ENCODE results near the gene CCSER1.

Gene CCSER1

DNA sequence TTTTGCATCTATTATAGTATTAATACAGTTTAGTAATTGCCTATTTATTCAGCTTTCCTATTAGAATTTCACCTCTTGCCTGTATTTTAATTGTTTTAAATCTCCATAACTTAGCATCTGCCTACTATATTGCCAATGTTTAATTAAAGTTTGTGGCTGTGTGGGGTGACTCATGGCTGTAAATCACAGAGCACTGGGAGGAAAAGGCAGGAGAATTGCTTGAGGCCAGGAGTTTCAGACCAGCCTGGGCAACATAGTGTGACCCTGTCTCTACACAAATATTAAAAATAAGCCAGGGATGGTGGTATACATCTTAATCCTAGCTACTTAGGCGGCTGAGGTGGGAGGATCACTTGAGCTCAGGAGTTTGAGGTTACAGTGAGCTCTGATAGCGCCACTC, 14.5 kb upstream of the CCSER1 start:
- no peaks in the 10 kb centered on the region for H3K4me1 ChIP-seq (ENCODE audit: insufficient read depth, low read length, poor library complexity, severe bottlenecking)
- H3K4me3 ChIP-seq (ENCODE audit: low read length, poor library complexity, severe bottlenecking): no peak overlapping the region
- no peaks in the 10 kb centered on the region for H3K9me2 ChIP-seq (replicated peaks; ENCODE audit: low read depth, low read length)
- TF ChIP-seq EZH2phosphoT487 (IDR thresholded peaks at IDR 0.05; ENCODE audit: borderline replicate concordance): no peak
- TF ChIP-seq, protein P1, sequence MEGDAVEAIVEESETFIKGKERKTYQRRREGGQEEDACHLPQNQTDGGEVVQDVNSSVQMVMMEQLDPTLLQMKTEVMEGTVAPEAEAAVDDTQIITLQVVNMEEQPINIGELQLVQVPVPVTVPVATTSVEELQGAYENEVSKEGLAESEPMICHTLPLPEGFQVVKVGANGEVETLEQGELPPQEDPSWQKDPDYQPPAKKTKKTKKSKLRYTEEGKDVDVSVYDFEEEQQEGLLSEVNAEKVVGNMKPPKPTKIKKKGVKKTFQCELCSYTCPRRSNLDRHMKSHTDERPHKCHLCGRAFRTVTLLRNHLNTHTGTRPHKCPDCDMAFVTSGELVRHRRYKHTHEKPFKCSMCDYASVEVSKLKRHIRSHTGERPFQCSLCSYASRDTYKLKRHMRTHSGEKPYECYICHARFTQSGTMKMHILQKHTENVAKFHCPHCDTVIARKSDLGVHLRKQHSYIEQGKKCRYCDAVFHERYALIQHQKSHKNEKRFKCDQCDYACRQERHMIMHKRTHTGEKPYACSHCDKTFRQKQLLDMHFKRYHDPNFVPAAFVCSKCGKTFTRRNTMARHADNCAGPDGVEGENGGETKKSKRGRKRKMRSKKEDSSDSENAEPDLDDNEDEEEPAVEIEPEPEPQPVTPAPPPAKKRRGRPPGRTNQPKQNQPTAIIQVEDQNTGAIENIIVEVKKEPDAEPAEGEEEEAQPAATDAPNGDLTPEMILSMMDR (conservative IDR thresholded peaks at IDR 0.05; ENCODE audit: low read length): no peak
- no peaks in the 10 kb centered on the region for H3K79me2 ChIP-seq (ENCODE audit: insufficient read depth, low read length)
- no peaks in the 10 kb centered on the region for H3F3A ChIP-seq (ENCODE audit: low read depth)
- no peaks in the 10 kb centered on the region for H3K9me3 ChIP-seq (ENCODE audit: insufficient read depth, low read depth, low read length)
- no peak overlapping the region for H3K9ac ChIP-seq (ENCODE audit: low read depth, low read length, poor library complexity, severe bottlenecking)
- H3K4me2 ChIP-seq (ENCODE audit: low read depth, low read length, poor library complexity, severe bottlenecking): no peak overlapping the region
- no peaks in the 10 kb centered on the region for H3K27me3 ChIP-seq (ENCODE audit: insufficient read depth, low read length, poor library complexity, severe bottlenecking)
- H2AFZ ChIP-seq (ENCODE audit: low read length): no peak overlapping the region
- H4K20me1 ChIP-seq (ENCODE audit: insufficient read depth, low read length, poor library complexity, severe bottlenecking): no peaks in the 10 kb centered on the region
- no peaks in the 10 kb centered on the region for H3K36me3 ChIP-seq (ENCODE audit: insufficient read depth, low read length)

DNA sequence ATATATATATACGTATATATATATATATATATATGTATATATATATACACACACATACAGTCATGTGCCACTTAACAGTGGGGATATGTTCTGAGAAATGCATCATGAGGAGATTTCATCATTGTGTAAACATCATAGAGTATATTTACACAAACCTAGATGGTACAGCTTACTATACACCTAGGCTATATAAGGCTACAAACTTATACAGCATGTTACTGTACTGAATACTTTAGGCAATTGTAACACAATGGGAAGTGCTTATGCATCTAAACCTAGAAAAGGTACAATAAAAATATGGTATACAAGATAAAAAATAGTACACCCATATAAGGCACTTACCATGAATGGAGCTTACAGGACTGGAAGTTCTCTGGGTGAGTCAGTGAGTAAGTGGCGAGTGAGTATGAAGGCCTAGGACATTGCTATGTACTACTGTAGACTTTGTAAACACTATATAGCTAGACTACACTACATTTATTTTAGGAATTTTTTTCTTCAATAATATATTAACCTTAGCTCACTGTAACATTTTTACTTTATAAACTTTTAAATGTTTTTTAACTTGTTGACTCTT, 13.2 kb upstream of the CCSER1 start:
- H3K27me3 ChIP-seq (ENCODE audit: insufficient read depth, low read length, poor library complexity, severe bottlenecking): no peaks in the 10 kb centered on the region
- H3K79me2 ChIP-seq (ENCODE audit: insufficient read depth, low read length): no peaks in the 10 kb centered on the region
- no peak overlapping the region for H3K9ac ChIP-seq (ENCODE audit: low read depth, low read length, poor library complexity, severe bottlenecking)
- no peaks in the 10 kb centered on the region for H3K36me3 ChIP-seq (ENCODE audit: insufficient read depth, low read length)
- TF ChIP-seq, protein P1 (conservative IDR thresholded peaks at IDR 0.05; ENCODE audit: low read length): no peak
- H3K9me3 ChIP-seq (ENCODE audit: insufficient read depth, low read depth, low read length): no peaks in the 10 kb centered on the region
- no peaks in the 10 kb centered on the region for H3F3A ChIP-seq (ENCODE audit: low read depth)
- H3K4me2 ChIP-seq (ENCODE audit: low read depth, low read length, poor library complexity, severe bottlenecking): no peak overlapping the region
- no peak overlapping the region for H3K4me3 ChIP-seq (ENCODE audit: low read length, poor library complexity, severe bottlenecking)
- H2AFZ ChIP-seq (ENCODE audit: low read length): no peak overlapping the region
- no peaks in the 10 kb centered on the region for H4K20me1 ChIP-seq (ENCODE audit: insufficient read depth, low read length, poor library complexity, severe bottlenecking)
- no peaks in the 10 kb centered on the region for H3K4me1 ChIP-seq (ENCODE audit: insufficient read depth, low read length, poor library complexity, severe bottlenecking)
- no peaks in the 10 kb centered on the region for H3K9me2 ChIP-seq (replicated peaks; ENCODE audit: low read depth, low read length)

GRCh38 chr4:90118527-90119195, 8.5 kb upstream of the CCSER1 start:
- no peak for TF ChIP-seq EZH2phosphoT487 (IDR thresholded peaks at IDR 0.05; ENCODE audit: borderline replicate concordance)
- TF ChIP-seq, protein P1 (conservative IDR thresholded peaks at IDR 0.05; ENCODE audit: low read length): no peak
- H3F3A ChIP-seq (ENCODE audit: low read depth): no peaks in the 10 kb centered on the region

More at GRCh38 chr4:90118527-90119195, 8.5 kb upstream of the CCSER1 start:
- no peak overlapping the region for H2AFZ ChIP-seq (ENCODE audit: low read length)
- H4K20me1 ChIP-seq (ENCODE audit: insufficient read depth, low read length, poor library complexity, severe bottlenecking): no peaks in the 10 kb centered on the region
- no peaks in the 10 kb centered on the region for H3K9me2 ChIP-seq (replicated peaks; ENCODE audit: low read depth, low read length)
- no peaks in the 10 kb centered on the region for H3K9me3 ChIP-seq (ENCODE audit: insufficient read depth, low read depth, low read length)
- no peaks in the 10 kb centered on the region for H3K36me3 ChIP-seq (ENCODE audit: insufficient read depth, low read length)
- no peak overlapping the region for H3K9ac ChIP-seq (ENCODE audit: low read depth, low read length, poor library complexity, severe bottlenecking)
- H3K4me2 ChIP-seq (ENCODE audit: low read depth, low read length, poor library complexity, severe bottlenecking): no peak overlapping the region
- H3K27me3 ChIP-seq (ENCODE audit: insufficient read depth, low read length, poor library complexity, severe bottlenecking): no peaks in the 10 kb centered on the region
- no peaks in the 10 kb centered on the region for H3K4me1 ChIP-seq (ENCODE audit: insufficient read depth, low read length, poor library complexity, severe bottlenecking)
- H3K4me3 ChIP-seq (ENCODE audit: low read length, poor library complexity, severe bottlenecking): no peak overlapping the region
- no peaks in the 10 kb centered on the region for H3K79me2 ChIP-seq (ENCODE audit: insufficient read depth, low read length)

Measured in Loucy (cell line).